Neural cell (in vitro differentiated cells): ENCODE data around the gene ARHGEF2. TPM values are rescaled to one million over a fixed set of nuclear protein-coding genes. Genes with fewer than 3 reads are reported as not detected.

ENCODE experiments used
- H2AFZ ChIP-seq: fragments of 200-600, 300-800 bp; sonication (generic), shearing (Covaris generic); 2 replicates; pipeline ENCODE4 v1.6.0; 2014; ENCODE audit warnings: low read depth, mild to moderate bottlenecking, antibody characterized with exemption, low read length, moderate library complexity
- H3F3A ChIP-seq: fragments of 200-600 bp; shearing (Covaris generic); 2 replicates; pipeline ENCODE4 v1.6.1; 2016; ENCODE audit warnings: mild to moderate bottlenecking, moderate library complexity, mixed read lengths, antibody characterized with exemption, low read length; ENCODE audit not compliant: insufficient read depth, poor library complexity, severe bottlenecking
- H3K27ac ChIP-seq: fragments of 200-600, 300-800 bp; sonication (generic), shearing (Covaris generic); 2 replicates; pipeline ENCODE4 v1.5.1; 2014; ENCODE audit warnings: mild to moderate bottlenecking, low read length, moderate library complexity
- H3K27me3 ChIP-seq: fragments of 300-800, 200-600 bp; sonication (generic), shearing (Covaris generic); 2 replicates; pipeline ENCODE4 v1.6.0; 2014; ENCODE audit warnings: mild to moderate bottlenecking, low read depth, low read length, moderate library complexity; ENCODE audit not compliant: insufficient read depth
- H3K36me3 ChIP-seq: fragments of 300-800, 200-600 bp; sonication (generic), shearing (Covaris generic); 2 replicates; pipeline ENCODE4 v1.5.1; 2014; ENCODE audit warnings: mild to moderate bottlenecking, antibody characterized with exemption, low read length, moderate library complexity; ENCODE audit not compliant: insufficient read depth
- H3K4me2 ChIP-seq: fragments of 300-800, 200-600 bp; sonication (generic), shearing (Covaris generic); 2 replicates; pipeline ENCODE4 v1.6.0; 2014; ENCODE audit warnings: mild to moderate bottlenecking, low read length
- H3K4me3 ChIP-seq: fragments of 300-800, 200-600 bp; sonication (generic), shearing (Covaris generic); 2 replicates; pipeline ENCODE4 v1.5.1; 2014; ENCODE audit warnings: mild to moderate bottlenecking, low read length, moderate library complexity
- H3K79me2 ChIP-seq: fragments of 200-600 bp; shearing (Covaris generic); replicated peaks from 2 replicates; pipeline ENCODE4 v1.6.0; 2014; ENCODE audit warnings: mild to moderate bottlenecking, low read length, moderate library complexity; ENCODE audit not compliant: insufficient read depth
- H3K9ac ChIP-seq: fragments of 300-800, 200-600 bp; sonication (generic), shearing (Covaris generic); 2 replicates; pipeline ENCODE4 v1.6.1; 2016; ENCODE audit warnings: mild to moderate bottlenecking, low read length, mixed read lengths
- H3K9me2 ChIP-seq: fragments of 200-600 bp; shearing (Covaris generic); 2 replicates; pipeline ENCODE4 v1.6.1; 2016; ENCODE audit warnings: mild to moderate bottlenecking, low read length, mixed read lengths; ENCODE audit not compliant: insufficient read depth
- H3K9me3 ChIP-seq: fragments of 200-600, 300-800 bp; sonication (generic), shearing (Covaris generic); 2 replicates; pipeline ENCODE4 v1.6.1; 2016; ENCODE audit warnings: mild to moderate bottlenecking, mixed run types, low read length, moderate library complexity, mixed read lengths
- H4K20me1 ChIP-seq: fragments of 200-600 bp; shearing (Covaris generic); 2 replicates; pipeline ENCODE4 v1.6.1; 2016; ENCODE audit warnings: mild to moderate bottlenecking, mixed run types; ENCODE audit not compliant: insufficient read depth
- CTCF ChIP-seq: fragments of 450-650 bp; IDR thresholded peaks from 2 replicates; pipeline ENCODE4 v1.5.1; 2014; ENCODE audit warnings: antibody characterized with exemption, mild to moderate bottlenecking, moderate library complexity; ENCODE audit not compliant: poor library complexity, severe bottlenecking
- EP300 ChIP-seq: fragments of 450-650 bp; conservative IDR thresholded peaks from 2 replicates; pipeline ENCODE4 v1.6.1; 2014; ENCODE audit warnings: antibody characterized with exemption, mild to moderate bottlenecking, moderate library complexity; ENCODE audit not compliant: poor library complexity, severe bottlenecking
- EZH2 ChIP-seq: fragments of 200-600, 300-800 bp; shearing (Covaris generic), sonication (generic); IDR thresholded peaks from 2 replicates; pipeline ENCODE4 v1.6.1; 2014; ENCODE audit warnings: antibody characterized with exemption, low read length, borderline replicate concordance, mild to moderate bottlenecking; ENCODE audit not compliant: insufficient read depth, poor library complexity, severe bottlenecking
- MXI1 ChIP-seq: fragments of 450-650 bp; conservative IDR thresholded peaks from 2 replicates; pipeline ENCODE4 v1.6.1; 2014; ENCODE audit warnings: antibody characterized with exemption, mild to moderate bottlenecking; ENCODE audit not compliant: poor library complexity, severe bottlenecking
- POLR2AphosphoS5 ChIP-seq: IDR thresholded peaks from 2 replicates; pipeline ENCODE4 v1.6.1; 2012
- RAD21 ChIP-seq: fragments of 450-650 bp; conservative IDR thresholded peaks from 2 replicates; pipeline ENCODE4 v1.6.1; 2014; ENCODE audit warnings: antibody characterized with exemption, mild to moderate bottlenecking, moderate library complexity
- REST ChIP-seq: IDR thresholded peaks from 2 replicates; pipeline ENCODE4 v1.6.1; 2012; ENCODE audit warnings: borderline replicate concordance
- SMC3 ChIP-seq: fragments of 450-650 bp; conservative IDR thresholded peaks from 2 replicates; pipeline ENCODE4 v1.6.1; 2014; ENCODE audit warnings: antibody characterized with exemption, mild to moderate bottlenecking, moderate library complexity; ENCODE audit not compliant: poor library complexity
- TAF1 ChIP-seq: IDR thresholded peaks from 2 replicates; pipeline ENCODE4 v1.6.1; 2012; ENCODE audit warnings: low read depth
- polyA plus RNA-seq: library from polyadenylated mRNA; depleted of rRNA; stranded (reverse); fragments of >200 nt; gene quantifications from 2 replicates; pipeline ENCODE4 v1.2.3, GENCODE V29; 2014

ARHGEF2 gene
- polyA plus RNA-seq, 1 donor from 2014 or later = 45.1 TPM

- no peaks in the 10 kb centered on the region for H4K20me1 ChIP-seq
- H3F3A ChIP-seq = no peaks in the 10 kb centered on the region
- no peak overlapping the region for H3K9ac ChIP-seq
- H3K79me2 ChIP-seq = no peaks in the 10 kb centered on the region
- no peak overlapping the region for H3K4me3 ChIP-seq
- H3K27ac ChIP-seq = no peak overlapping the region
- TF ChIP-seq POLR2AphosphoS5 (no peak), CTCF (no peak), SMC3 (no peak), MXI1 (no peak), REST (no peak), TAF1 (no peak), RAD21 (no peak), EZH2 (no peak), EP300 (no peak)
- no peak overlapping the region for H2AFZ ChIP-seq
- no peaks in the 10 kb centered on the region for H3K9me2 ChIP-seq
- H3K9me3 ChIP-seq = no peaks in the 10 kb centered on the region
- H3K36me3 ChIP-seq = no peaks in the 10 kb centered on the region
- no peaks in the 10 kb centered on the region for H3K27me3 ChIP-seq
- H3K4me2 ChIP-seq = no peak overlapping the region
Observed at GRCh38 chr1:156009404-156009803, 31.1 kb upstream of the ARHGEF2 start.

GRCh38 chr1:156006666-156007376, 28.5 kb upstream of the ARHGEF2 start:
- no peak overlapping the region for H3K9ac ChIP-seq
- no peaks in the 10 kb centered on the region for H3F3A ChIP-seq
- no peaks in the 10 kb centered on the region for H3K79me2 ChIP-seq
- H3K4me2 ChIP-seq = no peak overlapping the region
- H3K36me3 ChIP-seq = no peaks in the 10 kb centered on the region
- H3K27me3 ChIP-seq = no peaks in the 10 kb centered on the region
- H3K4me3 ChIP-seq = no peak overlapping the region
- no peak overlapping the region for H2AFZ ChIP-seq
- no peaks in the 10 kb centered on the region for H3K9me3 ChIP-seq
- H3K9me2 ChIP-seq = no peaks in the 10 kb centered on the region
- H3K27ac ChIP-seq = no peak overlapping the region
- no peaks in the 10 kb centered on the region for H4K20me1 ChIP-seq
- TF ChIP-seq POLR2AphosphoS5 (no peak), TAF1 (no peak), MXI1 (no peak), CTCF (no peak), EZH2 (no peak), EP300 (no peak), REST (no peak), SMC3 (no peak), RAD21 (no peak)
